ENCODE data around the gene SUN5. TPM values are rescaled to one million over a fixed set of nuclear protein-coding genes. Genes with fewer than 3 reads are reported as not detected.

The SUN5 gene
- total and polyA plus RNA-seq, 11 donors: not detected

GRCh38 chr20:32989507-32990283 is 14.5 kb downstream of the SUN5 start:
- Histone ChIP-seq H3K4me3 (no peak overlapping the region), H3K4me1 (peaks cover 0 to 7% (median 0%) of the 10 kb centered on the region in 12 donors), H3K9me3 (peaks cover 0 to 1% (median 0%) of the 10 kb centered on the region in 12 donors), H3K36me3 (no peaks in the 10 kb centered on the region), H3K27me3 (no peaks in the 10 kb centered on the region), H3K27ac (no peak overlapping the region)
- WGBS, 4 donors: 86 to 92% (median 90%) methylated on average over 13 to 14 of the region's 14 CpGs
- ATAC-seq: no peak
- DNase-seq: peak in 2 of 5 donors; percentile 1 to 24
- intact Hi-C loops (cut with DNase I): no loop called here
- TF ChIP-seq CTCF (IDR thresholded peaks at IDR 0.05): no peak
- no peak for TF ChIP-seq POLR2A (IDR thresholded peaks at IDR 0.05)

GRCh38 chr20:32988008-32988407 is 16.2 kb downstream of the SUN5 start:
- Histone ChIP-seq H3K4me1 (peaks cover 0 to 10% (median 0%) of the 10 kb centered on the region in 12 donors), H3K36me3 (no peaks in the 10 kb centered on the region), H3K4me3 (no peak overlapping the region), H3K9me3 (no peaks in the 10 kb centered on the region), H3K27ac (peak overlapping the region in 2 of 12 donors; percentile 14 to 37), H3K27me3 (no peaks in the 10 kb centered on the region)
- TF ChIP-seq CTCF (IDR thresholded peaks at IDR 0.05) (no peak), POLR2A (IDR thresholded peaks at IDR 0.05) (no peak)
- peak; percentile 53 to 93 (median 89) for ATAC-seq
- intact Hi-C loops (cut with DNase I): no loop called here
- peak in 3 of 5 donors; percentile 39 to 86 (median 42) for DNase-seq
- WGBS, 4 donors: 34 to 63% (median 56%) methylated on average over 14 to 16 of the region's 16 CpGs

GRCh38 chr20:32987044-32987825 is 17.0 kb downstream of the SUN5 start:
- intact Hi-C loops (cut with DNase I): no loop called here
- ATAC-seq (no peak), DNase-seq (peak in 1 of 5 donors; percentile 11)
- 79 to 88% (median 83%) methylated on average over 11 of the region's 11 CpGs for WGBS, 4 donors
- Histone ChIP-seq H3K27me3 (no peaks in the 10 kb centered on the region), H3K36me3 (no peaks in the 10 kb centered on the region), H3K4me1 (peaks cover 0 to 17% (median 0%) of the 10 kb centered on the region in 12 donors), H3K27ac (peak overlapping the region in 2 of 12 donors; percentile 14 to 37), H3K9me3 (no peaks in the 10 kb centered on the region), H3K4me3 (no peak overlapping the region)
- TF ChIP-seq POLR2A (IDR thresholded peaks at IDR 0.05): no peak
- no peak for TF ChIP-seq CTCF (IDR thresholded peaks at IDR 0.05)
